SK-N-SH (cell line): ENCODE results near the gene PPP2R5B.

ENCODE experiments used
- MEF2A ChIP-seq: IDR thresholded peaks from 2 replicates; pipeline ENCODE4 v1.4.0; 2012; ENCODE audit warnings: low read depth, borderline replicate concordance
- SIN3A ChIP-seq: IDR thresholded peaks from 2 replicates; pipeline ENCODE4 v1.6.1; 2012; ENCODE audit warnings: low read depth, mild to moderate bottlenecking, low read length, moderate library complexity, borderline replicate concordance

GRCh38 chr11:64903291-64903833 is 21.1 kb upstream of the PPP2R5B start:
- TF ChIP-seq MEF2A (no peak), SIN3A (no peak)
